K562 (cell line): ENCODE measurements around the gene MED14. TPM values are rescaled to one million over a fixed set of nuclear protein-coding genes. Genes with fewer than 3 reads are reported as not detected.

Experiments
- ATAC-seq: fragments of 200-7000 bp; cut with Tn5 transposase; 3 replicates; pipeline ENCODE4 v1.9.1; 2020; ENCODE audit warnings: moderate library complexity
- BruUV-seq: library from RNA; stranded (reverse); fragments of 400-500 nt; replicated peaks from 2 replicates; lab custom pipeline; 2021; lab: Mats Ljungman, UMichigan
- CTCF ChIA-PET: fragments of 300-600 bp; formaldehyde crosslinking; extraction: SDS; loops from one replicate; lab custom pipeline; 2021; ENCODE audit warnings: low intra/inter-chr PET ratio; lab: Yijun Ruan, JAX
- POLR2A ChIA-PET: fragments of 300-600, 350-650 bp; sonication (Branson Sonifier 250); formaldehyde crosslinking; extraction: SDS; loops from one replicate; lab custom pipeline; 2021; ENCODE audit warnings: antibody characterized with exemption, inconsistent platforms; lab: Yijun Ruan, JAX
- DNase-seq, 4 experiments: peaks; one replicate each; pipeline versions ENCODE4 v3.0.0 to v3.0.0-alpha.2; 2011 to 2018; ENCODE audit warnings: low spot score in 3 of 4, mixed read lengths in 3 of 4; ENCODE audit errors: extremely low read depth in 1 of 4
- FAIRE-seq: peaks from 2 replicates; lab custom pipeline; 2011; peaks lifted over from hg19 to GRCh38; lab: Jason Lieb, UNC
- H2AFZ ChIP-seq: 2 replicates; pipeline ENCODE4 v1.6.0; 2011; ENCODE audit warnings: low read depth, low read length, control low read depth, inconsistent platforms
- H3K27ac ChIP-seq: fragments of 200-600 bp; 3 replicates; pipeline ENCODE4 v1.8.0; 2011; ENCODE audit warnings: low read depth, mild to moderate bottlenecking, control low read depth, inconsistent platforms, low read length, moderate library complexity, mixed read lengths; ENCODE audit errors: extremely low read depth
- H3K27me3 ChIP-seq, 2 experiments: fragments of 300-600 bp in 1 of 2; 2 replicates in 1 of 2; 3 replicates in 1 of 2; pipeline versions ENCODE4 v1.6.0 to v1.8.0; 2011; ENCODE audit warnings: inconsistent platforms in 2 of 2, low read length in 2 of 2, mild to moderate bottlenecking in 1 of 2, mixed read lengths in 1 of 2, moderate library complexity in 1 of 2; ENCODE audit not compliant: control insufficient read depth in 2 of 2, insufficient read depth in 2 of 2
- H3K36me3 ChIP-seq: fragments of 300-600 bp; 3 replicates; pipeline ENCODE4 v1.8.0; 2011; ENCODE audit warnings: mild to moderate bottlenecking, low read length, inconsistent platforms; ENCODE audit not compliant: control insufficient read depth, insufficient read depth
- H3K4me1 ChIP-seq, 2 experiments: fragments of 200-600 bp in 1 of 2; replicated peaks in 1 of 2; 2 replicates in 1 of 2; 3 replicates in 1 of 2; pipeline versions ENCODE4 v1.5.1 to v1.8.0; 2011; ENCODE audit warnings: inconsistent platforms in 2 of 2, low read length in 2 of 2, mild to moderate bottlenecking in 1 of 2, mixed read lengths in 1 of 2, moderate library complexity in 1 of 2; ENCODE audit not compliant: control insufficient read depth in 2 of 2, insufficient read depth in 2 of 2
- H3K4me2 ChIP-seq: 2 replicates; pipeline ENCODE4 v1.6.1; 2011; ENCODE audit warnings: low read length, control low read depth, inconsistent platforms, mixed read lengths; ENCODE audit not compliant: insufficient read depth
- H3K4me3 ChIP-seq: fragments of 200-600 bp; sonication (generic), shearing (Covaris generic); 2 replicates; pipeline ENCODE4 v1.5.1; 2016; ENCODE audit warnings: control low read depth, inconsistent platforms
- H3K79me2 ChIP-seq: fragments of 200-600 bp; 3 replicates; pipeline ENCODE4 v1.8.0; 2011; ENCODE audit warnings: low read length, inconsistent platforms; ENCODE audit not compliant: control insufficient read depth, insufficient read depth
- H3K9ac ChIP-seq, 2 experiments: 2 replicates each; pipeline versions ENCODE4 v1.6.0 to v1.6.1; 2011; ENCODE audit warnings: low read depth in 2 of 2, low read length in 2 of 2, control low read depth in 1 of 2, inconsistent platforms in 1 of 2, mild to moderate bottlenecking in 1 of 2, mixed read lengths in 1 of 2; ENCODE audit not compliant: insufficient read depth in 1 of 2
- H3K9me1 ChIP-seq: one replicate; pipeline ENCODE4 v1.6.0; 2011; ENCODE audit warnings: inconsistent platforms, mild to moderate bottlenecking, low read length, moderate library complexity; ENCODE audit not compliant: control insufficient read depth, insufficient read depth
- H3K9me3 ChIP-seq: replicated peaks from 2 replicates; pipeline ENCODE4 v1.5.1; 2011; ENCODE audit warnings: low read depth, low read length, inconsistent platforms; ENCODE audit not compliant: control insufficient read depth, insufficient read depth
- H4K20me1 ChIP-seq: replicated peaks from 2 replicates; pipeline ENCODE4 v1.6.1; 2011; ENCODE audit warnings: low read length, inconsistent platforms, mixed read lengths; ENCODE audit not compliant: control insufficient read depth, insufficient read depth
- CHD4 ChIP-seq: fragments of 200-600 bp; sonication (generic); IDR thresholded peaks from 3 replicates; pipeline ENCODE4 v1.6.1; 2012; ENCODE audit warnings: low read depth, mild to moderate bottlenecking, mixed read lengths, low read length, inconsistent platforms; ENCODE audit not compliant: insufficient read depth, insufficient replicate concordance, poor library complexity, severe bottlenecking
- EP300 ChIP-seq: IDR thresholded peaks from 2 replicates; pipeline ENCODE4 v1.6.1; 2012; ENCODE audit warnings: low read length, improper control_type of control experiment
- FUS ChIP-seq: fragments of 200-400 bp; formaldehyde crosslinking; optimal IDR thresholded peaks from 2 replicates; pipeline ENCODE3; 2017; ENCODE audit warnings: low read depth, low read length
- TARDBP ChIP-seq: fragments of 450-650 bp; IDR thresholded peaks from 2 replicates; pipeline ENCODE4 v1.6.1; 2016
- ZNF224 ChIP-seq: sonication (generic); formaldehyde crosslinking; IDR thresholded peaks from 2 replicates; pipeline ENCODE4 v1.8.0; 2022; ENCODE audit warnings: mild to moderate bottlenecking, missing genetic modification reagents
- WGBS: fragments of 100-300 bp; shearing (Covaris generic); methylation state at CpG from one replicate; pipeline ENCODE4 v1.1.6; 2016; ENCODE audit warnings: low coverage, mixed read lengths; ENCODE audit not compliant: insufficient coverage; ENCODE audit errors: missing lambda C conversion rate; 5-methylcytosine and 5-hydroxymethylcytosine counted together
- in situ Hi-C: fragments of 300-500 bp; cut with MboI; formaldehyde crosslinking; loops from 4 replicates; pipeline ENCODE4 v1.15.0; 2018; ENCODE audit warnings: inconsistent platforms, mixed read lengths
- intact Hi-C: fragments of 100-400 bp; cut with micrococcal nuclease; formaldehyde crosslinking; loops from 2 replicates; pipeline ENCODE4 v1.14.2; 2022
- polyA plus RNA-seq, 8 experiments: library from polyadenylated mRNA; depleted of rRNA in 4 of 8; stranded (reverse) in 5 of 8; unstranded in 3 of 8; fragments of >200 nt; fragmentation: Nextera tagmentation in 2 of 8; fragmentation: Illumina TruSeq in 1 of 8; extraction: Ambion mirVana in 2 of 8; extraction: Trizol in 1 of 8; gene quantifications; 2 replicates each; pipeline versions ENCODE4 v1.2.1 to v1.2.3, GENCODE V29; 2011 to 2014; ENCODE audit warnings: inconsistent platforms in 1 of 8, missing spikeins in 1 of 8
- total RNA-seq, 7 experiments: library from RNA; depleted of rRNA in 6 of 7; stranded (reverse); fragments of >200 nt in 6 of 7; fragmentation: Illumina TruSeq in 2 of 7; extraction: Trizol in 2 of 7; gene quantifications; 2 replicates each; pipeline versions ENCODE4 v1.2.1 to v1.2.3, GENCODE V29; 2011 to 2021; ENCODE audit warnings: low replicate concordance in 1 of 7
- TF ChIP-seq, protein P1 (sequence below): fragments of 250-450 bp; sonication (Bioruptor Pico); IDR thresholded peaks from 2 replicates; pipeline ENCODE4 v1.8.0; 2022; ENCODE audit warnings: moderate library complexity, mild to moderate bottlenecking, inconsistent platforms

MED14 gene
- total and polyA plus RNA-seq, 9 of the 15 experiments (the other 6 are each of a cell fraction or from before 2014, with no cell fraction given): 9.2 to 35.3 (median 18.7) TPM

DNA sequence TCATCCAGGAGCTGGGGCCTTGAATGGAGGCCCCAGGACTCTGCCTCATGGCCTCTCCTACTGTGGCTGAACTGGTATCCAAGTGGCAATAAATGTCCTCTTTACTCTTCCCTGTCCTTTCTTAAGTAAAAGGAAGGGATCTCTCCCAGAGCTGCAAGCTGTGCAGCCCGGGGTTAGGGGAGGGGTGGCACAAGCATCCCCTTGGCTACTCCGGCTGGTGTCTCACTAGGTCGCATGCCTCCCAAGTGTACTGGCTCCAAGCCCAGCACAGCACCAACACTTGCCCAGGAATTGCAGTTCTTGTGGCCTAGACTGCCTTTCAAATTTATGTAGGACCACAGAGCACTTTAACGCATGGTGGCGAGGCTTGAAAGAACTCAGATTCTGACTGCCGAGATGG is 44.7 kb upstream of the MED14 start:
- Histone ChIP-seq H2AFZ (no peak overlapping the region), H3K4me1 (no peaks in the 10 kb centered on the region), H3K9me1 (no peaks in the 10 kb centered on the region), H3K27ac (no peak overlapping the region), H3K9ac (no peak overlapping the region), H3K36me3 (no peaks in the 10 kb centered on the region), H3K9me3 (no peaks in the 10 kb centered on the region), H4K20me1 (no peaks in the 10 kb centered on the region), H3K4me3 (no peak overlapping the region), H3K4me2 (no peak overlapping the region), H3K79me2 (no peaks in the 10 kb centered on the region), H3K27me3 (no peaks in the 10 kb centered on the region)
- CTCF ChIA-PET: no interaction called here
- no TSS peak for BruUV-seq
- POLR2A ChIA-PET: interaction anchor here (0.6 kb wide), 1 partner anchor 30 kb away, joined by 3 read pairs; no protein-coding TSS in a partner anchor
- FAIRE-seq: no peak
- intact Hi-C loops (no loop called here), in situ Hi-C loops (no loop called here)
- no peak for TF ChIP-seq CHD4
- TF ChIP-seq TARDBP: no peak
- TF ChIP-seq, protein P1, sequence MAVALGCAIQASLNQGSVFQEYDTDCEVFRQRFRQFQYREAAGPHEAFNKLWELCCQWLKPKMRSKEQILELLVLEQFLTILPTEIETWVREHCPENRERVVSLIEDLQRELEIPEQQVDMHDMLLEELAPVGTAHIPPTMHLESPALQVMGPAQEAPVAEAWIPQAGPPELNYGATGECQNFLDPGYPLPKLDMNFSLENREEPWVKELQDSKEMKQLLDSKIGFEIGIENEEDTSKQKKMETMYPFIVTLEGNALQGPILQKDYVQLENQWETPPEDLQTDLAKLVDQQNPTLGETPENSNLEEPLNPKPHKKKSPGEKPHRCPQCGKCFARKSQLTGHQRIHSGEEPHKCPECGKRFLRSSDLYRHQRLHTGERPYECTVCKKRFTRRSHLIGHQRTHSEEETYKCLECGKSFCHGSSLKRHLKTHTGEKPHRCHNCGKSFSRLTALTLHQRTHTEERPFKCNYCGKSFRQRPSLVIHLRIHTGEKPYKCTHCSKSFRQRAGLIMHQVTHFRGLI (CRISPR knock-in tag): no peak
- TF ChIP-seq FUS: no peak
- no peak for TF ChIP-seq ZNF224 (CRISPR knock-in tag)
- TF ChIP-seq EP300: no peak
- WGBS: 40% methylated on average over 5 of the region's 6 CpGs
- ATAC-seq: no peak
- no peak for DNase-seq
